DMS79 treated with DMSO at 0.1 percent for 48 hours (cell line): Measurements from ENCODE around the gene NR2E1.

Source experiments
- DNase-seq: peaks from one replicate; lab custom pipeline; 2025; lab: John Stamatoyannopoulos, UW

The NR2E1 gene

DNA sequence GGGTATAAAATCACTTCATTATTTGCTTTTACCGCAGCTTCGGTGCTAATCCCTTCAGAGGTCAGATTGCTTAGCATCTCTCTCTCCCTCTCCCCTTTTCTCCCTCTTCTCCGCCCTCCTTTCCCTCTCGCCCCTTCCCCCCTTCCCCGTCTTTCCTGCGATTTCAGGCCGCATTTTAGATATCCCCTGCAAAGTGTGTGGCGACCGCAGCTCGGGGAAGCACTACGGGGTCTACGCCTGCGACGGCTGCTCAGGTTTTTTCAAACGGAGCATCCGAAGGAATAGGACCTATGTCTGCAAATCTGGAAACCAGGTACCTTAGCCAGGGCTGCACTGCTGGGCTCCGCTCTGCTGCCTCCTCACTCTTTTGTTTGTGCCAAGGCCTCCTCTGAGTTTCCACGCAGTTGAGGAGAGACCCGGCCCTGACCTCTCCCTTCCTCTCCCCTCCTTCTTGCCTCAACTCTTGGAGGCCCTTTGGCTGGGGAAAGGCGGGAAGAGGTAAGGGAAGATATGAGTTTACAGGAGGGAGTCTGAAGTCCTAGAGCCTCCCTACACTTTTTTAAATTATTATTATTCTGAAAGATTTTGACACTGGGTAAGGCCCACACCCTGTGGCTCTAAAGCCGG lies 5.6 kb downstream of the NR2E1 start:
- no peak for DNase-seq

GRCh38 chr6:108171918-108172516 lies 6.2 kb downstream of the NR2E1 start:
- no peak for DNase-seq

DNA sequence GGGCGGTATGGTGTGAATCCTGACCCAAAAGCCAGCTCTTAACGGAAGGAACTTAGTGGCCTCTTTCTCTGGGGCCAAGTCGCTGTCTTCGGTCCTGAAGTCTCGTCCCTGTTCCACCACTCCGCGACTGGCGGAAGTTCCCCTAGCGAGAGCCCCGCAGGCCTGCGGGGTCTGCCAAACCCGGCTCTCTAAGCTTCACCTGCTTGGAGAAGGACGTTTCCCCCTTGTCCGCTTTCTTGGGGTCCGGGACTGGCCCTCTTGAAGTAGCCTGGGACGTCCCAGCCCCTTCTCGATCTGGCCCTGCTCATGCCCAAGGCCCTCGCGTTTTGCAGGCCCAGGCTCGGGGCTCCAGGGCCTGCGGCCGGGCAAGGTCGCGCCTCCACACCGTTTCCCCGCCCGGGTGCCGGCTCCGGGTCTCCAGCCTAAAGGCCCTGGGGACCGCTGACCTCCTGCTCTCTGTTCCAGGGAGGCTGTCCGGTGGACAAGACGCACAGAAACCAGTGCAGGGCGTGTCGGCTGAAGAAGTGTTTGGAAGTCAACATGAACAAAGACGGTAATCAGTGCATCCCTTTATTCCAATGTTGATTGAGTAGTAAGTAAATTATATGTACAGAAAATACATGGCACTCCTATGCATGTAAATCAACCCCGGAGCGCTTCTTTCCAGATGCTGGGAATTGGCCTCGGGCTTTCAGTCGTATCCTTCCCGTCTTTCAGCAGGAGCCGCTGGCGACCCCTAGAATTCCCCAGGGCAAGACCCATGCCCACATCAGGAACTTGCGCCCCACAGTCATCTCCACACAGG lies 8.8 kb downstream of the NR2E1 start:
- DNase-seq, result no peak

- no peak for DNase-seq
Measured at GRCh38 chr6:108175176-108175591, 9.4 kb downstream of the NR2E1 start.

GRCh38 chr6:108175592-108176279 lies 9.9 kb downstream of the NR2E1 start:
- no peak for DNase-seq

GRCh38 chr6:108176281-108177089 lies 10.7 kb downstream of the NR2E1 start:
- no peak for DNase-seq

DNA sequence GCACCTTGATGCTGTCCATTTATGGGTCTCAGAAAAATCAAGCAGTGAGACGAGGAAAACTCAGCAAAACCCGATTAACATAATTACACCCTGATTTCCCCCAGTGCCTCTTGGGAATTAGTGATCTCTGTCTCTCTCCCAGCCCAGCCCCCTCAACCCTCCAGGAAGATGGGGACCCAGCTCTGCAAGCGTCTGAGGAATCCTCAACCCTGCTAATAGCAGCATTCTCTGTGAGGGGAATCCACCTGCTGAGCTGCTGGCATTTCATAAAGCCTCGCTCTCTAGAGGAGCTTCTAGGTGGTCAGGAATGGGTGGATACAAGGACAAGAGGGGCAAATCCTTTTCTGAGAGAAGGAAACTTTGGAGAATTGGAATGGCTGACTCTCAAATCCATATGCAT lies 13.9 kb downstream of the NR2E1 start:
- DNase-seq, result no peak

DNA sequence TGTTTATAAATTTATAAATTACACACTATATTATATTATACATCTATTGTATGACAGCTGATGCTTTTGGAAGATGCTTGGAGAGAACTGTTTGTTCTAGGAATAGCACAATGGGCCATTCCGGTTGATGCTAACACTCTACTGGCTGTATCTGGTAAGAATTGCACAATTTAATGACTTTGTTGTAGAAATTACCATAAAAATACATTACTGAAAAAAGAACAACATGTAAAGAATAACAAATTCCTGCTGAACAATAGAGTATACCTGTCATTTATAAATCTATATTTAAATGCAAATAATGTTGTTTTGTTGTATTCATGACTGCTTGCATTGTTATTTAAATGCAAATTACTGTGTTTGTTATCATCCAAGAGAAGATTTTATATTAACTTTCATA lies 14.4 kb downstream of the NR2E1 start:
- no peak for DNase-seq

- DNase-seq, result no peak
Measured at GRCh38 chr6:108180776-108181175, 15.0 kb downstream of the NR2E1 start.

GRCh38 chr6:108186226-108186625 lies 20.4 kb downstream of the NR2E1 start:
- DNase-seq, result no peak

- DNase-seq, result no peak
Measured at GRCh38 chr6:108187519-108187918, 21.7 kb downstream of the NR2E1 start.

DNA sequence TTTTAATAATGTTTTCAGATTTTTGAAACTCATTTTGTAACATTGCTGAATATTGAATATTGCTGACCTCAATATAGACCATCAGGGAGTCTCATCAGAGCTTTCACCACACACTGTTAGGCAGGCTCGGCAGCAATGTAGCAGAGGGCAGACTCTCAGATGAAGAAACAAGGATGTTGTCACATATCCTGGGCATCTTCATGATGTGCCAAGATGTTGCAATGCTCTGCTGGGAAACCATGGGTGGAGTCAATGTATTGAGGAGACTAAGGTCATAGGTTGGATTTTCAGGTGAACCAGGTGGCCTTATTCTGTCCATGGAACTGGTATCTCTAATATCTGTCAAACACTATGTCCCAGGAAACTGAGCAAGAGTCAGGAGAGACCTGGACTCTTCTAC lies 27.3 kb downstream of the NR2E1 start:
- no peak for DNase-seq

DNA sequence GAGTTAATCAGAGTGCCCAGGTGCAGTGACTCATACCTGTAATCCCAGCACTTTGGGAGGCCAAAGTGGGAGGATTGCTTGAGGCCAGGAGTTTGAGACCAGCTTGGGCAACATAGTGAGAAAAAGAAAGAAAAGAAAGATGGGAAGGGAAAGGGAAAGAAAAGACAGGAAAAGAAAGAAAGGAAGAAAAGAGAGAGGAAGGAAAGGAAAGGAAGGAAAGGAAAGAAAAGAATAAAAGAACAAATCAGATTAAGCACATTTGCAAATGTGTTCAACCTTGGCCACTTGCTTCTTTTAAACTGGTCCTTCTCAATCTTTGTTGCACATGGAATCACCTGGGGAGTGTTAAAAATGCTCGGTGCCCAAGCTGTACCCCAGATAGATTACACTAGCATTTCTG lies 28.0 kb downstream of the NR2E1 start:
- DNase-seq, result no peak

GRCh38 chr6:108194503-108194902 lies 28.7 kb downstream of the NR2E1 start:
- no peak for DNase-seq

- no peak for DNase-seq
Measured at GRCh38 chr6:108195209-108195608, 29.4 kb downstream of the NR2E1 start.

GRCh38 chr6:108198761-108199498 lies 33.1 kb downstream of the NR2E1 start:
- no peak for DNase-seq

DNA sequence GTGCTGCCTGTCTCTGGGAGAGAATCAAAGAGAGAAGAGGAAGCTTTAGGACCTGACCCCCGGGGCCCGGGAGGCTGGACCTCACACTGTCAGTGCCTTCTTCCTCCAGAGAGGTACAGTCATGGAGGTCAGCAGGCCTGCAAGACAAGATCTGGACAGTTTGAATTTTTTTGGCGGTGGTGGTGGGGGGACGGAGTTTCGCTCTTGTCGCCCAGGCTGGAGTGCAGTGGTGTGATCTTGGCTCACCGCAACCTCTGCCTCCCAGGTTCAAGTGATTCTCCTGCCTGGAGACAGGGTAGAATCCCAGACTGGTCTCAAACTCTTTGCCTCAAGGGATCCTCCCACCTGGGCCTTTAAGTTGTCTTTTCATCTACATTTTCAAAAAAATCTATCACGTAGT lies 34.4 kb downstream of the NR2E1 start:
- no peak for DNase-seq

- DNase-seq, result no peak
Measured at GRCh38 chr6:108200631-108201030, 34.8 kb downstream of the NR2E1 start.

DNA sequence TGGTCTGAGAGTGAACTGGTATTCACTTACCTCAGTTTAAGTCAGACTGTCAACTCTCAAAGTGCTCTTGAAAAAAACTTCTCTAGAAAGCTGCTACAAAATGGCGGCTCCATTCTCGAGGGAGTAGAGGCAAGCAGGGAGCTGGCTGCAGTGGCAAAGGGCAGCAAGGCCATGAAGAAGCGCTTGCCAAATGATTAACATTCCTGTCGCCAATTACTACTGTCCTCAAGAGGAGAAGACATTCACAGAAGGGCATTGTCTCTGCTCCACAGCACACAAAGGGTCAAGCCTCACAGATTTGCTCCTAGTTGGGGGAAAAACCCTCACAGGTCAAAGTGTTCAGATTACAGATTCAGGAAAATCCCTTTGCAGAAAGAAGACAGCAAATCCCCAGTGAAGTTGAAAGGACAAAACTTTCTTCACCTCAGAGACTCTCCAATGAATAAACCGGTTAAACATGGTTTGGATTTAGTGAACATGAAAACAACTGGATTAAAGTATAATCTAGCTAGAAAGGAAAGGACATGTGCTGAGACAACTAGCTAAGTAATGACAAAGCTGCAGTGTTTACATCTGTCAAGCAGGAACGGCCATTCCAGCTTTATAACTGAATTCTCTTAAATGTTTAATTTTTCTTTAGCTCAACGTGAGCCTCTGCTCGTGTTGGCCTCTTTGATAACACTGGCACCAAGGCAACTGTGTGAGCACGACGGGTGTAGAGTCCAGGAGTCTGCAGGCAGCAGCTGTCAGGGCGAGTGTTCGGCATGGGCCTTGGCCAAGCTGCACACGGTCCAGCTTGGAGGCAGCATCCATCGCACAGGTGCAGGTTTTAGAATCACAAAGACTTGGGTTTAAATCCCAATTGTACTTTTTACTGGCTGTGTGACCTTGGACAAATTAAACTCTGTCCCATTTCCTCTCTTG lies 37.6 kb downstream of the NR2E1 start:
- DNase-seq, result no peak

DNA sequence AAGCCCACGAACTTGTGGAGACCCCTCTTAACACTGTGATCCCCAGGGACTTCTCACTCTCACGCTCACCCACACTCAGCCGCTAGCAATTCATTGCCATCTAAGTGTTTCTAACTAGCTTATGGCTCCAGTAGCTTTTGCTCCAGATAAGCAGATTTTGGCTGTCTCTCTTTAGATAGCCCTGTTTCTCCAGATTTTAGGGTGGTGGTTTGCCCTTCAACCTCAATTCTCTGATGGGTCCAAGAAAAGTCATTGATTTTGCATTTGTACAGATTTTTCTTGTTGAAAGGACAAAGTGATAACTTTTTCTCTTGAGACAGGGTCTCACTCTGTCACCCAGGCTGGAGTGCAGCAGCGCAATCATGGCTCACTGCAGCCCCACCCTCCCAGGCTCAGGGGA lies 41.2 kb downstream of the NR2E1 start:
- DNase-seq, result no peak
